HG03342 (cell line): Measurements from ENCODE around the gene GOLGA6A.
"Not testable (repeated sequence)": the region's sequence is repeated elsewhere in the genome, so short reads cannot be mapped to it uniquely, and the experiment has no call there.

Experiments
- ATAC-seq: cut with Tn5 transposase; IDR thresholded peaks from one replicate; pipeline ENCODE4 v1.9.1; 2021; ENCODE audit warnings: mild to moderate bottlenecking, moderate library complexity; ENCODE audit not compliant: unreplicated experiment

Gene GOLGA6A

DNA sequence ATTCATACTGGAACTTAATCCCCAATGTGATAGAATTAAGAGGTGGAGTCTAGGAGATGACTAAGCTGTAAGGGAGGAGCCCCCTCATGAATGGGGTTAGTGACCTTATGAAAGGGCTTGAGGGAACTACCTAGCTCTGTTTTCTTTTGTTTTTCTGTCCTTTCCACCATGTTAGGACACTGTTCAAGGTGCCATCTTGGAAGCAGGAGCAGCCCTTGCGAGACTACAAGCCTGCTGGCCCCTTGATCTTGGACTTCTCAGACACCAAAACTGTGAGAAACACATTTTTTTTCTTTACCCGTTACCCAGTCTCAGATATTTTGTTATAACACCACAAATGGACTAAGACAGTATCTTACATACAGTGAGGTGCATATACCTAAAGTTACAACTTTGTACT lies 26.5 kb downstream of the GOLGA6A start:
- no peak for ATAC-seq

DNA sequence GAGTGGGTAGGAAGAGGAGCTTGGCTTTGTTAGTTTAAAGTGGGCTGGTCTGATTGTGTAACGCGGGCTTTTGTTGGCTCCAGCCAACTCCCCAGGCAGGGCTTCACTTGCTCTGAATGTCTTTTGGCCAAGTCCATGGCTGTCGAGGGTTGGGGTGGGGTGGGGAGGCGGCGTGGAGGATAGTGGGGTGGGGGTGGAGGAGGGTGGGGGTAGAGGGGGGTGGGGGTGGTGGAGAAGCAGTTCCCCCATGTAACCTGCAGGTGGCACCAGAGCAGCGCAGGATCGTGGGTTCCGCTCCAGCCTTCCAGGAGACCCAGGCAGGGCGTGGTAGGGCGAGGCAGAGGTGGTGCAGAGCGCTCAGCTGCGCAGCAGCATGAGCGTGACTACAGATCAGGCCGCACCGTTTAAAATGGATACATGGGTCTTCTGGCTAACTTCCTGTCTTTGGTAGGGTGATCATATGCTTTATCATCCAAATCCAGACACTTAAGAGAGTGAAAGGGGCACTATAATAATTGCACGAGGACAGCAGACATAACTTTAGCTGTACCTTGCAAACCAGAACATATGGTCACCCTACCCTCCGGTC lies 28.3 kb downstream of the GOLGA6A start:
- ATAC-seq, result peak; percentile 55

DNA sequence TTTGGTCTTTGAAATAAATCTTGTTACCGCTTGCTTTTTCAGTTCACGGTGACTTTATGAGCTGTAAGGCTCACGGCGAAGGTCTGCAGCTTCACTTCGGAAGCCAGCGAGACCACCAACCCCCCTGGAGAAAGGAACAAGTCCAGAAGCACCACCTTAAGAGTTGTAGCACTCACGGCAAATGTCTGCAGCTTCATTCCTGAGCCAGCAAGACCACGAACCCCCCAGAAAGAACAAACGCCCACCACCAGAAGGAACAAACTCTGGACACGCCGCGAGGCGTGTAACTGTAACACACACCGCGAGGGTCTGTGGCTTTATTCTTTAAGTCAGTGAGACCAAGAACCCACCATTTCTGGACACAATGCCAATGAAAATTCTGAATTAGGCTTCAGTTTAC lies 28.8 kb downstream of the GOLGA6A start:
- ATAC-seq, result no peak

DNA sequence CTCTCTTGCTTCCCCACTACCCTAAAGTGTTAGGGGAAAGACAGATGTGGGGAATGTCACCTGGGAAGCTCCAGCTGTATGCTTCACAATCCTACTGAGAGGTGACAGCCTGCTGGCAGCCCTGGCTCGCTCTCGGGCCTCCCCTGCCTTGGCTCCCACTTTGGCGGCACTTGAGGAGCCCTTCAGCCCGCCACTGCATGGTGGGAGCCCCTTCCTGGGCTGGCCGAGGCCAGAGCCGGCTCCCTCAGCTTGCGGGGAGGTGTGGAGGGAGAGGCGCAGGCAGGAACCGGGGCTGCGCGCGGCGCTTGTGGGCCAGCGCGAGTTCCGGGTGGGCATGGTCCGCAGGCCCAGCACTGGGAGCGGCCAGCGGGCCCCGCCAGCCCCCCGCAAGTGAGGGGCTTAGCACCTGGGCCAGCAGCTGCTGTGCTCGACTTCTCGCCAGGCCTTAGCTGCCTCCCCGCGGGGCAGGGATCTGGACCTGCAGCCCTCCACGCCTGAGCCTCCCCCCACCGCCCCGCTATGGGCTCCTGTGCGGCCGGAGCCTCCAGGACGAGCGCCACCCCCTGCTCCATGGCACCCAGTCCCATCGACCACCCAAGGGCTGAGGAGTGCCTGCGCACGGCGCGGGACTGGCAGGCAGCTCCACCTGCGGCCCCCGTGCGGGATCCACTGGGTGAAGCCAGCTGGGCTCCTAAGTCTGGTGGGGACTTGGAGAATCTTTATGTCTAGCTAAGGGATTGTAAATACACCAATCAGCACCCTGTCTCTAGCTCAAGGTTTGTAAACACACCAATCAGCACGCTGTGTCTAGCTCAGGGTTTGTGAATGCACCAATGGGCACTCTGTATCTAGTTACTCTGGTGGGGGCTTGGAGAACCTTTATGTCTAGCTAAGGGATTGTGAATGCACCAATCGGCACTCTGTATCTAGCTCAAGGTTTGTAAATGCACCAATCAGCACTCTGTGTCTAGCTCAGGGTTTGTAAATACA lies 29.8 kb downstream of the GOLGA6A start:
- not testable (repeated sequence) for ATAC-seq

DNA sequence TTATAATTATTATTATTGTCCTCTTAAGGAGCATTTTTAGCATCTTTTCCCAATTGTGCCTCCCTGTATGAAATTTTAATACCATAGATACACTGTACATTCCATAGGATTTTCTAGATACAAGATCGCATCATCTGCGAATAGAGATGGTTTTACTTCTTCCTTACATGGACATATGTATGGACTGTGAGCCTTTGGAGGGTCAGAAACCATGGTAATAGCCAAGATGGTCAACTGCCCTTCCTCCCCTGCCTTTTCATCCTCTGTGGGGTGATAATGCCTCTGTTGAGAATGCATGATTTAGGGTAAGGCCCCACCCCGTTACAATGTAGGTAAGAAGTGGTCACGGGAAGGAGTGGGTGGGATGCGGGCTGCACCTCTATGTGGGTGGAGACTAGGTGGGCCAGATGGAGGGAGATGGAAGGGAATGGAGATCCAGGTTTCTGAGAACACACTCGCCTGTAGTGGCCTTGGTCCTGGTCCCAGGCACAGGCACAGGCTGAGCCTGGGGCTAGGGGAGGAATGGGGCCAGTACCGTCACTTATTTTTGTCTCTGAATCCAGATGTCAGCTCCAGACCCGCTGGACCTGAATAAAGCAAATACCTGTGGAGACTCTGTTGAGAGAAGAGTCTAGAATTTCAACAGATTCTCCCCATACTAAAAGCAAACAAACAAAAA lies 31.7 kb downstream of the GOLGA6A start:
- ATAC-seq, result no peak

DNA sequence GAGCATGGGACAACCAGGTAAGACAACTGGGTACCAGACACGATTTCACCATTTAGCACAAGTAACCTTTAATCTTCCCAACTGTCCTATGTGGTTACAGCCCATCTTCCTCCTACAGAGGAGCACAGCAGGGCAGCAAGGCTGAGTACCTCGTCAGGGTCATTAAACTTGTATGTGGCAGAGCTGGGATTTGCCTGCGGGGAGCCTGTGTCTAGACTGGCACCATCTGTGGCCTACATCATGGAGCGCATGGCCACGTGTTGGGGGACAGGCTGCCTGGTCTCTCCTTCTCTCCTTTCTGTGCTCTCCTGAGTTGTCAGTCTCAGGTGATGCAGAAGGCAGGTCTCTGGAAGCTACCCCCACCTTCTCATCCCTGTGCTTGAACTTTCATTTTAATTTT lies 32.2 kb downstream of the GOLGA6A start:
- ATAC-seq, result no peak

DNA sequence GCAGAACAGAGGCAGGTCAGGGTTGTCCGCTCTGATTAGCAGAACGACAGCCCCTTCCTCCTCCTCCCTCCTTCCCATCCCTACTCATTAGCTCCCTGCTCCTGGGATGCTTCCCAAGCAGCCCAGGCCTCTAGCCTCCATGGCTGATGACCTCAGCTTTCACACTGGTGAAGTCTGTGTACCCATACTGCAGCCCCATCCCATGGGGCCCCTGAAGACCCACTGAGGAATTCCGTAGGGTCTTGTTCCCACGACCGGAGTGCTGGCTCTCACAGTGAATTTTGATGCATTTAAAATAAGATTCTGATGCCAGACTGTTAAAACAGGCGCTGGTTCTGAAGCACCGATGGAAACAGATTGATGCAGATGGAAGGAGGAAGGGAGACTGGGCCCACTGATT lies 36.1 kb downstream of the GOLGA6A start:
- no peak for ATAC-seq

DNA sequence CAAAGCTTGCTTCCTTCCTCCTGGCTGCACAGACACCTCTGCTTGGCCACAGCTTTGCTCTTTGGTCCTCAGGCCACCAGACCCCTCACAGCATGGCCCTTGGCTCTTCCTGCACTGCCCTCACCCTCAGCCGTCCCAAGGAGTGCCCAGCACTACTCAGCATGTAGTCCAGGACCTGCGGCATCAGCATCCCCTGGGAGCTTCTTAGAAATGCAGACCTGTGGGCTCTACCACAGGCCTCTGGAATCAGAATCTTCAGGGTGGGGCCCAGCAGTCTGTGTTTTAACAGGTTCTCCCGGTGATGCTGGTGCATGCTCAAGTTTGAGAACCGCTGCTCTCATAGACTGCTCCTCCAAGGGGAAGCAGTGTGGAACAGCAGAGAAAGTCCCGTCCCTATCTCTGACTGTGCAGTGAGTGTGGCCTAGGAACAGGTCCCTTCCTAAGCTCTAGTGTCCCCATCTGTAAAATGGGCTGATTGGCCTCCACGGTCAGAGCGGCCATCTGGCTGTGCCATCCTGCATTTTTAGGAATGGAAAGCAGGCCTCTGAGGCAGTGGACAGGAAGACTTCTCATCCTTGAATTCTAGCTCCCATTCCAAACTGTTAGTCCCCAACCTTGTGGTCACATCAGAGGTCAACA lies 36.6 kb downstream of the GOLGA6A start:
- ATAC-seq, result no peak

DNA sequence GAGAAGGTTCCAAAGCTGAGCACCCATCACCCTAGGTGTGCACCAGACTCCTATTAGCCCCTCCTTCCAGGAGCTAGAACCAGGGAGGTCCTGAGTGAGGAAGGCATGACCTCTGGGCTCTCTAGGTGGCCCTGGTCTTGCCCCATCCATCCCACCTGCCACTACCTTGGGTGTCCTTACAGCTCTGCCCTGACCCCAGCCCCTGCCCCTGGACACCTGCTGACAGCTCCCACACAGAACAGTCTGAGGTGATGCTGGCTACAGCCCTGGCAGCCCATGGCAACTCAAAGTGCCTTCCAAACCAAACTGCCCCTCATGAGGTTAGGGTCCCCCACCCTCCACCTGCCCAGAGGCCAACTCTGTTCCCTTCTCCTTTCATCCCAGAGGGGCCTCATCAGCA lies 37.2 kb downstream of the GOLGA6A start:
- no peak for ATAC-seq

DNA sequence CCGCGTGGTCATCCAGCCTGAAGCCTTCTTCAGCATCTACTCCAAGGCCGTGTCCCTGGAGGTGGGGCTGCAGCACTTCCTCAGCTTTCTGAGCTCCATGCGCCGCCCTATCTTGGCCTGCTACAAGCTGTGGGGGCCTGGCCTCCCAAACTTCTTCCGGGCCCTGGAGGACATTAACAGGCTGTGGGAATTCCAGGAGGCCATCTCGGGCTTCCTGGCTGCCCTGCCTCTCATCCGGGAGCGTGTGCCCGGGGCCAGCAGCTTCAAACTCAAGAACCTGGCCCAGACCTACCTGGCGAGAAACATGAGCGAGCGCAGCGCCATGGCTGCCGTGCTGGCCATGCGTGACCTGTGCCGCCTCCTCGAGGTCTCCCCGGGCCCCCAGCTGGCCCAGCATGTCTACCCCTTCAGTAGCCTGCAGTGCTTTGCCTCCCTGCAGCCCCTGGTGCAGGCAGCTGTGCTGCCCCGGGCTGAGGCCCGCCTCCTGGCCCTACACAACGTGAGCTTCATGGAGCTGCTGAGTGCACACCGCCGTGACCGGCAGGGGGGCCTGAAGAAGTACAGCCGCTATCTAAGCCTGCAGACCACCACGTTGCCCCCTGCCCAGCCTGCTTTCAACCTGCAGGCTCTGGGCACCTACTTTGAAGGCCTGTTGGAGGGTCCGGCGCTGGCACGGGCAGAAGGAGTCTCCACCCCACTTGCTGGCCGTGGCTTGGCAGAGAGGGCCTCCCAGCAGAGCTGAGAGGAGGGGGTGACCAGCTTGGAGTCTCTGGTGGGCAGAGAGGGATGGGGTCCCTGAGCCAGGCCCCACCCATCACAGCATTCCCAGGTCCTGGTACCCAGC lies 37.9 kb downstream of the GOLGA6A start:
- no peak for ATAC-seq

DNA sequence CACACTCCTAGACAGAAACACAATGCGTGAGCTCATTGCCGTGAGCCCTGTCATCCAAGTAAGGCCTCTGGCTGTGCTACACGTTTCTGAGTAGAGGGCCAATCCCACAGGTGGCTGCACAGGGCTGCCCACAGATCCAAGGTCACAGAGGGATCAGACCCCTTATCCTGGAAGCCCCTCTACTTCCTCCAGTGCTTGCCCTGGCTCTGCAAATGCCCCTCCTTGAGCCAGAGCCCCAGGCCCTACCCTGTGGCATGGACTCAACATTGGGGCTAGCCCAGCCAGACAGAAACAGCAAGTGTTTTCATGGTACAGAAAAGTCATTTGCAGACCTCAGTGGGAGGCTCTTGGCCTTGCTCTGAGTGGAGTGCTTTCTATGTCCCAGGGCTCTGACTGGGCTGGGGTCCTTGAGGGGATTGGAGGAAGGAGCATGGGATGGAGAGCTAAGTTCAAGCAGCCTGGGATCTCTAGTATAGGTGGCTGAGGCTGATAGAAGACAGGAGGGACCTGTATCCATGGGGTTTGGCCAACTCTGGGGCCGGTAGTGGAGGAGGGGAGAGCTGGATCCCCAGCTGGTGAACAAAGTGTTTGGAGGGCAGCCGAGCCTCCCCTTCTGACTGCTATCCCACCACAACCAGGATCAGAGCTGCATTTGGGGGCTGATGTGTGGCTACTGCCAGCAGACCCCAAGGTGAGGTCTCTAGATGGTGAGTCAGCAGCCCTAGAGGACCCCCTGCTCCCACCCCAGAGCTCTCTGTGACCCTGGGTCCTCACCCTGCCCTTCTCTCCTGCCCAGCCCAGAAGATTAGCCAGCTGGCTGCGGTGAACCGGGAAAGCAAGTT lies 38.7 kb downstream of the GOLGA6A start:
- ATAC-seq, result no peak

DNA sequence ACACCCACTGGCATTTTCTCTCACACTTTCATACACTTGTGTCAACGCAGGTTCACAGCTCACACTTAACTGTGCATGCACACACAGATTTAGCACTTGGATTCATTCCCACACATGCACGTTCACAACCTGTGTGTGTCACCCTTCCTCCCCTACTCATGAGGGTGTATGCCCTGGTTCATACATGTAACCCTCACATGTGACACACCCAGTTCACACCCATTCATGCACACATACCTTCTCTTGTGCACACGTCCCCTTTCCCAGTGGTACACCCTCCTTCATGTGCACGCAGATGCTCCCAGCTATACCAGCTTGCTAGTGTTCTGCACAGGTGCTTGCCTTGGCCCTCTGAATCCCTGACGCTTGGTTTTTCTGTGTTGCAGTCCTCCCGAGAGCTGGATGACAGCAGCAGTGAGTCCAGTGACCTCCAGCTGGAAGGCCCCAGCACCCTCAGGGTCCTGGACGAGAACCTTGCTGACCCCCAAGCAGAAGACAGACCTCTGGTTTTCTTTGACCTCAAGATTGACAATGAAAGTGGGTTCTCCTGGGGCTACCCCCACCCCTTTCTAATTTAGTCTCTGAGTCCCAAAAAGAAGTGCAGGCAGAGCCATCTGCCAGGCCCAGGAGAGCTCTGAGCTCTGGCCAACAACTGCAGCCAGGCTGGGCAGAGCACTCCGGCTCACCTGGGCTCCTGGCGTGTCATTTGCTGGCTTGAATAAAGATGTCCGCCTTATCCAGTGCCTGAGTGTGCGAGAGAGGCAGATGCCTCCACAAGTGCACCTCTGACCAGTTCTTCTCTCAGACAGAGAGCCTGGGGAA lies 39.5 kb downstream of the GOLGA6A start:
- no peak for ATAC-seq

DNA sequence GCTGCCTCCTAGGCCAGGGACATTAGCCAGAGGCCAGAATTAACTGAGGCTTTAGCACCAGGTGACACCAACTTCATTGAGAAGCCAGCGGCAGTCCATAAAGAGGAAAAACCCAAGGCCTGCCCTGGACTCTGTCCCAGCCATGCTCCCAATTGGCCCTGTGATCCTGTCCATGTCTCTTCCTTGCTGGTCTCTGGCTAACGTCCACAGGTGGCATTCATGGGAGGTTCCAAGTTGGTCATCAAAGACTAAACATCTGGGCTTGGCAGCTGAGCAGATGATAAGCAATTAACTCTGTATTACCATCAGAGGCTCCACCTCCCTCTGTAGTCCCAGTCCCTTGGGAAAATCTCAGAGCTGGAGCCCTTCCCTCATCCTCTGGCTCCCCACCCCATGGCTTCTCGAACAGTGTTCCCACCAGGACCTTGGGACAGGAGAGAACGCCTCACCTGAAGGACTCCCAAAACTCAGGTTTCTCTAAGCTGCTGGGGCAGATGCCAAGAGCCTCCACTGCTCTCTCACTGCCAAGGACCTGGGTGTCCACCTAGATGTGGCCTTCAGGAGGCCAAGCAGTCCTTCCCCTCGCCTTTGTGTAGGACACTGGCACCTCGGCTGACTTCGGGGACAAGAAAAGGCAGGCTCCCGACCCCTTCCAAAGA lies 40.4 kb downstream of the GOLGA6A start:
- no peak for ATAC-seq

DNA sequence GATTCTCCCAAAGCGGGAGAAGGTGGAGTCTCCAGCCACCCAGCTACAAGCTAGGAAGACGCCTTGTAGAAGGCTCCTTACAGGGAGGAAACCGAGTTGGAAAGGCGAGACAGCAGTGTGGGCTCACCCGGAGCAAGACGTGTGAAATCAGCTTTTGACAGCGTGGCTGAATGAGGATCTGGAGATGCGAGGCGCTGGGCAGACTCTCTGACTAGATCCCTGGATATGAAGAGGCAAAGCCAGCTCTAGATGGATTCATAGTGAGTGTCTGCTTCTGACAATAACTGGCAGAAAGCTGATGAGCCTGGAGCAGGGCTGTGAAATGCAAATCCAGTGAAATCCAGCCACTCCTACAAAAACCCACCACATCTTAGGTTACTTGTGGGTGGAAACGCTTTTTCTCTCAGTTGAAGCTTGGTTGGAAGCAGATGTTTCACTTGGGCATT lies 41.0 kb downstream of the GOLGA6A start:
- ATAC-seq, result no peak

DNA sequence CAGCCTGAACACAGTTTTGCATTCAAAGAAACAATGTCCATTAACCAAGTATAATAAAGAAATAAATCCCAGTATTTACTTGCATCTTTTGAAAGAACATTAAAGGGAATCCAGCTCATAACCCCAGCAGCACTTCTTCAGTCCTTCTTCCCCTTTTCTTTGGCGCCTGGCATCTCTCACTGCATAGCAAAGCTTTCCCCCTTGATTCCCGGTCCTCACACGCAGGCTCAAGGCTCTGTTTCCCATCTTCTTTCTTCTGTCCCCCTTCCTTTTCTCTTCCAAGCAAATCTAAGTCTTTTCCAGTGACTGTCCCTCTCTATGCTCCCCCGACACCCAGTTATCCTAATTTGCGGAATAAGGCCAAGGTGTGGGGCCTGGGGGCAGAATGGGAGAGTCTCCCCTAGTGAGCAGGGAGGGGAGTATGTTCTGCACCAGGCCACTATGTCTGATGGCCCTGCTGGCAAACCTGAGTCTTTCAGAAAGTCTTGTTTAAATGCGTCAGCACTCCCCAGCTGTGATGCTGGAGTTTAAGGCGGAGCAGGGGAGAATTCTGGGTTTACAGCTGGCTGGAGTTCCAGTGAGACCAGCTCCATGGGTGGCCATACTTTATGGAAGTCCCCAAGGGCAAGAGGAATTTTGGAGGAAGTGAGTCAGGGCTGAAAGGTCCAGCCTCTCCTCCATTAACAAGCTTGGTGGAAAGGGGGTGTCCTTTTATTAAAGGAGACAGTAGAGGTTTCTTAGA lies 42.1 kb downstream of the GOLGA6A start:
- no peak for ATAC-seq

DNA sequence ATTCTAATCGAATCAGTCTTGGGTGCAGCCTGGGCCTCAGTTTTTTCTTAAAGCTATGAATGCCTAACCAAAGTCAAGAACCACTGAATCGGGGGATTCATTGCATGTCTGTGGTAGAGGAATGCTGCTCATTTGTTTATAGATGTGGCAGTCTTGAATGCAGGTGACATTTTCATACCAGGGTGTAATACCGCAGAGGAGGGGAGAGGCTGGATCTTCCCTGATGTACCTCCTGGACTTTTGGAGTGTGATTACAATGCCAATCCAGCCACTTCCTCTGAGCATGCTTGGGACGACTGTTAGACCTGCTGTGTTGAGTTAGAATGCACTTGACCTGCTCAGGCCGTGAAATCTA lies 42.7 kb downstream of the GOLGA6A start:
- ATAC-seq, result no peak
